HG02870 (cell line): Measurements from ENCODE around the gene FAM234B.
"Not testable (repeated sequence)": the region's sequence is repeated elsewhere in the genome, so short reads cannot be mapped to it uniquely, and the experiment has no call there.

ENCODE experiments used
- ATAC-seq: cut with Tn5 transposase; IDR thresholded peaks from one replicate; pipeline ENCODE4 v1.9.1; 2021; ENCODE audit warnings: mild to moderate bottlenecking, moderate library complexity; ENCODE audit not compliant: unreplicated experiment

Gene FAM234B

GRCh38 chr12:13023811-13024530 lies 20.2 kb upstream of the FAM234B start:
- ATAC-seq, result no peak

GRCh38 chr12:13024531-13024916 lies 19.7 kb upstream of the FAM234B start:
- no peak for ATAC-seq

GRCh38 chr12:13026286-13026685 lies 17.9 kb upstream of the FAM234B start:
- no peak for ATAC-seq

GRCh38 chr12:13027032-13027431 lies 17.1 kb upstream of the FAM234B start:
- ATAC-seq, result no peak

- ATAC-seq, result no peak
These were observed 16.7 kb upstream of the FAM234B start for GRCh38 chr12:13027508-13027907.

- ATAC-seq, result no peak
These were observed 15.2 kb upstream of the FAM234B start for GRCh38 chr12:13028825-13029570.

GRCh38 chr12:13030541-13031291 lies 13.5 kb upstream of the FAM234B start:
- ATAC-seq, result no peak

GRCh38 chr12:13032164-13032563 lies 12.0 kb upstream of the FAM234B start:
- no peak for ATAC-seq

- no peak for ATAC-seq
These were observed 10.7 kb upstream of the FAM234B start for GRCh38 chr12:13033476-13033875.

GRCh38 chr12:13035335-13035734 lies 8.8 kb upstream of the FAM234B start:
- ATAC-seq, result not testable (repeated sequence)

GRCh38 chr12:13036881-13037280 lies 7.3 kb upstream of the FAM234B start:
- no peak for ATAC-seq

GRCh38 chr12:13038491-13039161 lies 5.6 kb upstream of the FAM234B start:
- no peak for ATAC-seq

GRCh38 chr12:13039328-13039956 lies 4.7 kb upstream of the FAM234B start:
- ATAC-seq, result no peak

GRCh38 chr12:13041224-13041623 lies 3.0 kb upstream of the FAM234B start:
- no peak for ATAC-seq

GRCh38 chr12:13042666-13043230 lies 1.4 kb upstream of the FAM234B start:
- ATAC-seq, result no peak

- ATAC-seq, result no peak
These were observed 722 bp downstream of the FAM234B start for GRCh38 chr12:13044906-13045299.

- no peak for ATAC-seq
These were observed 1.6 kb downstream of the FAM234B start for GRCh38 chr12:13045816-13046215.

GRCh38 chr12:13046964-13047363 lies 2.8 kb downstream of the FAM234B start:
- peak; percentile 37 for ATAC-seq

- ATAC-seq, result no peak
These were observed 5.6 kb downstream of the FAM234B start for GRCh38 chr12:13049816-13050215.

GRCh38 chr12:13052421-13052820 lies 8.2 kb downstream of the FAM234B start:
- no peak for ATAC-seq
